LHCN-M2 (cell line): ENCODE data around the gene UBE3B. TPM values are rescaled to one million over a fixed set of nuclear protein-coding genes. Genes with fewer than 3 reads are reported as not detected.

Experiments
- DNase-seq: peaks from one replicate; pipeline ENCODE4 v3.0.0-alpha.2; 2012; ENCODE audit warnings: low read depth
- total RNA-seq: library from RNA; depleted of rRNA; stranded (reverse); fragments of >200 nt; gene quantifications from 2 replicates; pipeline ENCODE4 v1.2.3, GENCODE V29; 2014

UBE3B gene
- total RNA-seq, 1 experiment from 2014 or later = 45.9 TPM

GRCh38 chr12:109551108-109551507 is 73.7 kb downstream of the UBE3B start:
- DNase-seq = no peak

- no peak for DNase-seq
Measured at GRCh38 chr12:109552971-109553370, 75.5 kb downstream of the UBE3B start.

- no peak for DNase-seq
Measured at GRCh38 chr12:109553483-109553882, 76.0 kb downstream of the UBE3B start.

- no peak for DNase-seq
Measured at GRCh38 chr12:109553906-109554500, 76.6 kb downstream of the UBE3B start.

DNA sequence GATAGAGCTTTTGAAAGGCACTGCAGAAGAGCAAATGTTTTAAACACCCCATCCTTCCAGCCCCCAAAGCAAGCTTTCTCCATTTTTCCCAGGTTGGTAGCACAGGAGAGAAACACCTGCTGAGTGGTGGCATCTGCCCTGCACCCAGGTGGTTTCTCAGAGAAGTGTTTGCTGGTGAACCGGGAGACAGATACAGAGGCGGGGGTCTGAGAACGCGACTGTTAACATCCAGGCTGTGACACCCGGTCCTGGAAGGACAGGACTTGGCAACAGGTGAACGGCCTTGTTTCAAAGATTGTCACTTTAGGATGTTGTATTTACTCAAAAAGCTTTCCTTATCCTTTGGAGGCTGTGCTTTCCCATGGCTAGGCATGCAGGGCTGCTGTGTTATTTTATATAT is 77.3 kb downstream of the UBE3B start:
- no peak for DNase-seq

DNA sequence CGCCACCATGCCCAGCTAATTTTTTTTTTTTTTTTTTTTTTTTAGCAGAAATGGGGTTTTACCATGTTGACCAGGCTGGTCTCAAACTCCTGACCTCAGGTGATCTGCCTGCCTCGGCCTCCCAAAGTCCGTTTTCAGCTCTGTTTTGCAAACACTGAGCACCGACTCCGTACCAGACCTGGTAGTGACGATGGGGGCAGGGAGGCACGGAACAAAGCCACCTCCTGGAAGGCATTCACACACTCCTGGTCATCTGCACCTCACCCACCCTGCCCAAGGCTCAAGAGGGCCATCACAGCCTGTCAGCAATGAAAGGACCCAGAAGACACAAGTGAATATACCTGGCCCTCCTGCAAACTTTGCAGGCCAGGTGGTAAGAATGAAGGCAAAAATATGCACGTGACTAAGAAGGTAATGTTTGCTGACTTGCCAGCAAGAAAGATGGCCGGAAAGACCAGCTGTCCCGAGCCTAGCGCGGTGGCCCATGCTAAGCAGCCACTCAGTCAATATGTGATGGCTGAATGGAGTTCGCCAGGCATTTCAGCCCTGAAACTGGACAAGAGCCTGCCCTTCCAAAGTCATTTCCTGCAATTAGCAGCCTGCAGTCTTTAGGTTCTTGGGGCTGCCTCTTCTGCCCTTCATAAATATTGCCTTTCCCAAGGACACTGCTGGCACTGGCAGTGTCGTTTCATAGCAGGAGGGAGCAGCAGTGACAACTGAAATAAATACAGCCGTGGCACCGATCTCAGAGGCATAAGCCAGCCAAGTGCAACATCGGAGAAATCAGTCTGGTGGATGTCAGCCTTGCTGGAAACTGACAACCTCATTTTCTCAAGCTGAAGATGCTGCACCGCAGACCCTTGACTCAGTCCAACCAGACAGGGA is 78.2 kb downstream of the UBE3B start:
- no peak for DNase-seq

DNA sequence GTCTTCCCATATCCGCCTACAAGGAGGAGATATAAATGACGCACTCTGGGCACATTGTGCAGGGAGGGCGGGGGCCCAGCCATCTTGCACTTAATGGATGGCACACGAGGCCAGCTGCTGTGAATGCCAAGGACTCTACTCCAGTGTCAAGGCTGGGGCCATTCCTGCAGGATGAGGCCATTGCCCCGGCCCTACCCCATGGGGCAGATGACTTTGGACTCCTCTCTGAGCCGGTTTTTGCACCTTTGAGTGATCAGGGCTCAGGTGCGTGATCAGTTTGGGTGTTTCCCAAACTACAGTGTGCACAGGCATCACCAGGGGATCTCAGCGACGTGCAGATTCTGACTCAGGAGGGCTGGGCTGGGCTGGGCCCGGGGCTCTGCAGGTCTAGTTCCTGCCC is 79.8 kb downstream of the UBE3B start:
- no peak for DNase-seq

DNA sequence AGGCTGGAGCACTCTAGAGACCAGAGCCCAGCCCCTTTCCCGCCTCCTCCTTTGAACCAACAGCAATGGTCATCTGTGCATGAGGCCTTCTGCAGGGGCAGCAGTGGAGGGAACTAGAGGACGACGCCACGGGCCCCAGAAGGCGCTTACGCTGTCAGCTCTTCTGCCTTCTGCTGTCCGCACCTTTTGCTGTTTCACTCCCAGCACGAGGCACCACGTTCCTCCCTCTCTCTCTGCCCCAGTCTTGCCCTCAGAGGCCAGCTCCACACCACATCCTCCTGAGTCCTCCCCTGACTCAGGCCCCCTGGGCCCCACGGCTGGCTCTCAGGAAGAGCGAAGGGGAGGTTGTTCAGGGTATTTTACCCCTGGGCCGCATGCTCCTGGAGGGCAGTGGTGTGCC is 80.4 kb downstream of the UBE3B start:
- DNase-seq = no peak

DNA sequence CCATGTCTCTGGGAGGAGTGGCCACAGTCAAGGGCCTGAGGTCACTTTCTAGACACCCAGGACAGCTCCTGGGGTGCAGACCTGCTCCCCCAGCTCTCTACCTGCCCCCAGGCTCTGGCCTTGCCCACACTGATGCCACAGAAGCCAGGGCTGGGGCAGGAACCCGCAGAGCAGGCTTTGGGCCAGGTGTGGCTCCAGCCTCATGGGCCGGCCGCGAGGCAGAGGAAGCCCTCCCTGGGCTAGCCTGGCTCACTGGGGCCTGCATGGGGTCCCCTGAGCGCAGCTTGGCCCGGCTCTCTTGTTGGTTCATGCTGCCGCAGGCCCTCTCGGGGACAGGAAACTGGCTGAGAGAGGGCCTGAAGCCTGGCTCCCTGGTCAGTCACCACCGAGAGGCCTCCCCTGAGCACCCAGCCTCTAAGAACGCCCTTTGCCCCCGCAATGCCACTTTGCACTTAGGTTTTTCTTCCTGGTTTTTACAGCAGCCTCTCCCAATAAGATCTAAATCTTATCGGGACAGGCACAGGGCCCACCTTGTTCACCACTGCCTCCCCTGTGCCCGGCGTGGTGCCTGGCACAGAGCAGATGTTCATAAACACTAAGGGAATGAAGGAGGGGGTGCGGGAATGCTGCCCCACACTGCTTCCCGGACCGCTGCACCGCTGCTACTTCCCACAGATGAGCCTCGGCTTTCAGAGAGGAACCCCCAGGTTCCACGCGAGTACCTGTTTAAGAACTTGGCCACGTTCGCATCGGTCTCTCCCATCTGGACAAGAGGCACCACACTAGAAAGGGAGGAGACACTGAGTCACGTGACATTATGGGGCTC is 81.2 kb downstream of the UBE3B start:
- no peak for DNase-seq

- no peak for DNase-seq
Measured at GRCh38 chr12:109559200-109559505, 81.7 kb downstream of the UBE3B start.

DNA sequence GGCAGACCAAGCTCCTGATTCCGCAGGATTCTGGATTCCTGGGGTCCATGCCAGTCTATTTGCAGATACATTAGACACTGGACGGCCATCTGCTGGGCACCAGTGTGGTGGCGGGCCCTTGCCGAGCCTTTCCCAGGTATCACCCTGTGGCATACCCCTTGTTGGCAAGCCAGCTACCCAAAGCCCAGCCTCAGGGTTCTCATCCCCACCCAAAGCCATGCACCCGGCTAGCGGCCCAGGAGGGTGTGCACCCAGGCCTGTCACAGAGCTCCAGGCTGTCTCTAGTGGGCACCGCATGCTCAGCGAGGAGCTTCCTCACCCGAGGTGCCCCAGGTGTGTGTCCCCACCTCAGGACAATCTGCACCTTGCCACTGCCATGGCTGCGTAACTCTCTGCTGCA is 82.2 kb downstream of the UBE3B start:
- DNase-seq = no peak

DNA sequence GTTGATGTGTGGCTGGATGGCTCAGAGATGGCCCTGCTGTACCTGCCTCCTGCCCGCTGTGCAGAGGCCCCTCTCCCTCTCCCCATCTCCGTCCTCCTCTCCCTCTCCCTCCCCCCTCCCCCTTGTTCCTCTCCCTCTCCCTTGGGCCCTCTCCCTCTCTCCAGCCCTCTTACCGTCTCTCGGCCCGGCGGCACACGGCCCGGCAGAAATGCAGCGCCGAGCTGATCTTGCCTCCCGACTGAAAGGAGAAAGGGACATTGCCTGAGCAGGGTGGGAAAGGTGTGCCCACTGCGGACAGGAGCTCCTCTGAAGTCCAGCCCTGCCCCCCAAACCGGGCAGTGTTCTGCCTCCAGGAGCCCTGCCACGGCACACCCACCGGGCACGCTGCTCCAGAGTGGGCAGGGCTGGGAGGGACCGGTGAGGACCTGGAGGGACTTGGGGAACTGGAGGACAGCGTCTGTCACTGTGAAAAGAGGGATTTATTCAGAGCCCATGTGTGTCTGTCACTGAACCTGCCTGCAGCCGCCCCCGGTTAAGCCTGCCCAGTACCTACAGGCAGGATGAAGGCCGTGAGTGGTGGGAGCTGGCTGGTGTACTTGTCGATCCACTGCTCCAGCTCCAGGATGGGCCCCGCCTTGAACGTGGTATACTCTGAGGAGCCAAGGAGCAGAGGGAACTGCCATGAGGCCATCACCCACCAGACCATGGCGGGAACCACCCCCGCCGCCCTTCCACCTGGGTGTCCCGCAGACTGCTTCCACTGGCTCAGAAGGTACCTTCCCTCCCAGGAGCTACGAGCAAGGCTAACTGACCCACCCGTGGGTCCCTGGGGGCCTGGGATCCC is 83.7 kb downstream of the UBE3B start:
- no peak for DNase-seq

- DNase-seq = no peak
Measured at GRCh38 chr12:109561711-109562030, 84.2 kb downstream of the UBE3B start.

DNA sequence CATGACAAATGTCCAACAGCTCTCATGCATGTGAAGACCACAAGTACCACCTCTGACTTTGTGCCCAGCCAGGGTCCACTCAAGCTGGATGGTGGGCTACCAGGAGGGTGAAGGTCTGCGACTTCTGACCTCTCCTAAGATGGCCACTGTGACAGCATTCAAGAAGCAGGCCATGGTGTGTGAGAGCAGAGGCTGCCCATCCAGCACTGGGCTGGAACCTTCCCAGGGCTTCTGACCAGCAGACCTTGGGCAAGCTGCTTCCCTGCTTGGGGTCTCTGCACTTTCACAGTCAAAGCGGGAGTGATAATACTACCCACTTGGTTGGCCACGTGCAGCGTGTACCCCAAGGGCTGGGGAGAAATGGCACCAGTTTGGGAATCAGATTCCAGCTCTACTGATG is 85.4 kb downstream of the UBE3B start:
- no peak for DNase-seq

- no peak for DNase-seq
Measured at GRCh38 chr12:109563291-109564284, 86.2 kb downstream of the UBE3B start.

DNA sequence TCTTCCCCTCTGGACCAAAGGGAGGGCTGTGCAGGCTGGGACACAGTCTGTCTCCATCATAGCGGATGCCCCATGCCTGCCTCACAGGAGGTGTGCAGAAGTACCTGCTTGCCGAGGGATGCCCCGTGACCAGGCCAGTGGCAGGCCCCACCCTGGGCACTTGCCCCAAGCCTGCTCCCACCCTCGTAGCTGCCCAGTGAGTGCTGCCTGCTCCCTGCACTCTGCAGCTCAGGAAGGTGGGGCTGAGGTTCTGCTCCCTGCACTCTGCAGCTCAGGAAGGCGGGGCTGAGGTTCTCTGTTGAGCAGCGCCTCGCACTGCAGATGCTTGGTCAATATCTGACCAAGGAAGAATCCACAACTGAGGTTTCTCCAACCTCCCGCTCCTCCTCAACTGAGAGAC is 89.0 kb downstream of the UBE3B start:
- no peak for DNase-seq

GRCh38 chr12:109567296-109567695 is 89.9 kb downstream of the UBE3B start:
- DNase-seq = no peak

- DNase-seq = no peak
Measured at GRCh38 chr12:109567967-109568366, 90.5 kb downstream of the UBE3B start.

GRCh38 chr12:109568486-109568885 is 91.1 kb downstream of the UBE3B start:
- no peak for DNase-seq

GRCh38 chr12:109571773-109572505 is 94.5 kb downstream of the UBE3B start:
- DNase-seq = no peak
